GM18858 (cell line): ENCODE results near the gene C17orf107.
A peak's percentile ranks its signal among the peaks of the same experiment; 100 is the strongest.

Source experiments
- ATAC-seq: cut with Tn5 transposase; IDR thresholded peaks from one replicate; pipeline ENCODE4 v1.9.1; 2021; ENCODE audit not compliant: unreplicated experiment

C17orf107 gene

GRCh38 chr17:4934173-4934979 lies 35.0 kb downstream of the C17orf107 start:
- ATAC-seq, result no peak

- no peak for ATAC-seq
These were observed 36.3 kb downstream of the C17orf107 start for GRCh38 chr17:4935650-4936049.

- no peak for ATAC-seq
These were observed 37.1 kb downstream of the C17orf107 start for GRCh38 chr17:4936436-4936835.

- ATAC-seq, result no peak
These were observed 38.2 kb downstream of the C17orf107 start for GRCh38 chr17:4937553-4937952.

- no peak for ATAC-seq
These were observed 38.7 kb downstream of the C17orf107 start for GRCh38 chr17:4938069-4938491.

GRCh38 chr17:4938688-4939545 lies 39.6 kb downstream of the C17orf107 start:
- ATAC-seq, result no peak

- ATAC-seq, result peak; percentile 1
These were observed 40.1 kb downstream of the C17orf107 start for GRCh38 chr17:4939546-4939795.

- ATAC-seq, result peak; percentile 68
These were observed 40.6 kb downstream of the C17orf107 start, which contains the start of the genes RNF167 and SLC25A11 for GRCh38 chr17:4939796-4940554. RNF167 (plus strand) TSS chr17:4940268; CDS start chr17:4940910, 642 bp downstream. SLC25A11 (minus strand) TSS chr17:4940046; CDS start chr17:4939910, 136 bp downstream.

- no peak for ATAC-seq
These were observed 41.4 kb downstream of the C17orf107 start for GRCh38 chr17:4940555-4941318.

GRCh38 chr17:4941319-4941610 lies 41.9 kb downstream of the C17orf107 start:
- no peak for ATAC-seq

- no peak for ATAC-seq
These were observed 43.6 kb downstream of the C17orf107 start for GRCh38 chr17:4942760-4943508.

- ATAC-seq, result no peak
These were observed 44.8 kb downstream of the C17orf107 start for GRCh38 chr17:4944163-4944553.

GRCh38 chr17:4944554-4945175 lies 45.3 kb downstream of the C17orf107 start:
- no peak for ATAC-seq

- ATAC-seq, result no peak
These were observed 46.0 kb downstream of the C17orf107 start for GRCh38 chr17:4945176-4945943.

- ATAC-seq, result no peak
These were observed 46.6 kb downstream of the C17orf107 start for GRCh38 chr17:4945944-4946280.

- no peak for ATAC-seq
These were observed 47.1 kb downstream of the C17orf107 start for GRCh38 chr17:4946312-4946976.

- ATAC-seq, result no peak
These were observed 47.7 kb downstream of the C17orf107 start for GRCh38 chr17:4947010-4947410.

GRCh38 chr17:4947411-4948165 lies 48.3 kb downstream of the C17orf107 start:
- no peak for ATAC-seq
